CD4-positive, alpha-beta T cell treated with Interleukin-1 beta for 1 hour (primary cell): ENCODE data around the gene BANP.
"Not testable (repeated sequence)": the region's sequence is repeated elsewhere in the genome, so short reads cannot be mapped to it uniquely, and the experiment has no call there.

Experiments
- DNase-seq, 2 donors: peaks; one replicate each; pipeline ENCODE4 v3.0.0-alpha.2; 2020 to 2022

The BANP gene

DNA sequence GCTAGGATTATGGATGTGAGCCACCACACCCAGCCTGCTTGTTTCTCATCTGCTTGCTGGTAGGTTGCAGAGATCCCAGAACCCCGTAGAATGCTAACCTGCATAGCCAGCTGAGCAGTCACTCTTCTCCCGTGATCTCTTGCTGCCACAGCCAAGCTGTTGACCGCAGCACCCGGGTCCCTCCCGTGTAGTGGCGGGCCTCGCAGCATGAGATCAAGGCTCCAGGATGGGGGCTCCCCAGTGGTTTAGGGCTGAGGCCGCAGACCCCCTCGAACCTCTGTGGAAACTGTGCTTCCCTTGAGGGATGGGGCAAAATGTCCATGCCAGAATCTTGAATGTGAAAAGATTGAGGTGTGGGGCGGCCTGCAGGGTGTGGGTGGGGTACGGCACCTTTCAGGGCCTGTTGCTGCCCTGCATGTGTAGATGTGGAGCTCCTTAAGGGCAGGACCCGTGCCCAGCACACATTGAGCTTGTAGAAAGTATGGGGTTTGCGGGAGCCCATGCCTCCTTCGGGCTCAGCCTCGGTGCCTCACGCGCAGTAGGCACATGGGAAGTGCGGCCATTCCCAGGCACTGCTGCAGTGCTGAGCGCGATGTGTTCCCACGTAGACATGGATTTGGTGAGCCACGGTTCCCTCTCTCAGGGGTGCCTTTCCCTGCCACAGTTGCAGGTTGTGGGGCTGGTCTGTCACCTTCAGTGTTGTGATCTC, 99.9 kb downstream of the BANP start:
- DNase-seq = no peak

GRCh38 chr16:88052661-88053060, 101.4 kb downstream of the BANP start:
- no peak for DNase-seq

DNA sequence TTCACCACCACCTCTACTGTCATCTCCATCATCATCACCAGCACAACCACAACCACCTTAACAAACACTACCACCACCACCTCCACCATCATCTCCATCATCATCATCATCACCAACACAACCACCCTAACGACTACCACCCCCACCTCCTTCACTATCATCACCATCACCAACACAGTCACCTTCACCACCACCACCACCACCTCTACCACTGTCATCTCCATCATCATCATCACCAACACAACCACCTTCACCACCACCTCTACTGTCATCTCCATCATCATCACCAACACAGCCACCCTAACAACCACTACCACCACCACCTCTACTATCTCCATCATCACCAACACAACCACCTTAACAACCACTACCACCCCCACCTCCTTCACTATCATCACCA, 102.2 kb downstream of the BANP start:
- not testable (repeated sequence) for DNase-seq

GRCh38 chr16:88055356-88055755, 104.1 kb downstream of the BANP start:
- DNase-seq = no peak

GRCh38 chr16:88056212-88056611, 105.0 kb downstream of the BANP start:
- no peak for DNase-seq

GRCh38 chr16:88057656-88058055, 106.4 kb downstream of the BANP start:
- DNase-seq = no peak

DNA sequence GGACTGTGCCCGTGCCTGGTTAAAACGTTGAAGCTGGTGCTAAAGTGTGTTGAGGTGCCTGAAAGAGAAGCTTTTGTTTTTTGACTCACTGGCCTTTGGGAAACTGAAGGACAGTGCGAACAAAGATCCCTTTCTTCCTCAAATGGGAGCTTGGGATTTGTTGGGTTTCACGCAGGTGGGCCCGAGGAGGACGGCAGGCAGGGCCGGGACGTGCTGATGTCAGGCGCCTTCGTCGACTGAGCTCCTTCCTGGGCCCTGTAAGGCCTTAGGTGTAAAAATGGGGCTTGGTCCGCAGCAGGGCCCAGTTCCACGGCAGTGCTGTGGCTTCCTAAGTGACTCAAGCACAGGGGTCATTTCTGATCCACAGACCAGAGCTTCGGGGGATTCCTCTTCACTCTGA, 106.9 kb downstream of the BANP start:
- no peak for DNase-seq

GRCh38 chr16:88058817-88059216, 107.6 kb downstream of the BANP start:
- no peak for DNase-seq

DNA sequence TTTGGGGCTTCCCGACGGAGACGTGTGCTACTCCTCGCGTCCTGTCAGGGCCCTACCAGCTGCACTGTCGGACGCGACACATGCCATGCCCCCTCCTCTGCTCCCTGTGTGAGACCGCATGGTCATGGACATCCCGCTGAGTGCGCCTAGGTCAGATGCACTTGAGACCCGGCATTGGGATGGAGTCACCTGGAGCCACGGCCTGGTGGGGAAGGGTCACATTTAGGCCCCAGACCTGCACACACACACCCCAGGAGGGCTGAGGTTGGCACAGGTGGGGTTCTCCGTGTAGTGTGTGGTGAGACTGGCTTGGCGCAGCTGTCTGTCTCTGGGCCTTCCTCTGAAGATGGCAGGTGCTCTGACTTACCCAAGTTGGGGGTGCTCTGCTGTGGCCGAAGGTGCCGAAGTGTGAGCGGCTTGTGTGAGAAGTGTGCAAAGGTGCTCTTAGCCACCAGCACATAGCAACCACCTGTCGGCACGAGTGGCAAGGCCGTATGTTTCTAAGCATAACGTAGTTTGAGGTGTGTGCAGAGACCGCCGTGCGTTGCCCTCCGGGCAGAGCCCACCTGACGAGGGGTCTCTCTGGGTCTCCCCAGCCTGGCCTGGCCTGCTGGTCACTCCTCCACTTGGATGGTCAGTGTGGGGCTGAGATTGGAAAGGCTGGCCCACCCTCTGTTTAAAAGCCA, 108.6 kb downstream of the BANP start:
- DNase-seq = no peak

DNA sequence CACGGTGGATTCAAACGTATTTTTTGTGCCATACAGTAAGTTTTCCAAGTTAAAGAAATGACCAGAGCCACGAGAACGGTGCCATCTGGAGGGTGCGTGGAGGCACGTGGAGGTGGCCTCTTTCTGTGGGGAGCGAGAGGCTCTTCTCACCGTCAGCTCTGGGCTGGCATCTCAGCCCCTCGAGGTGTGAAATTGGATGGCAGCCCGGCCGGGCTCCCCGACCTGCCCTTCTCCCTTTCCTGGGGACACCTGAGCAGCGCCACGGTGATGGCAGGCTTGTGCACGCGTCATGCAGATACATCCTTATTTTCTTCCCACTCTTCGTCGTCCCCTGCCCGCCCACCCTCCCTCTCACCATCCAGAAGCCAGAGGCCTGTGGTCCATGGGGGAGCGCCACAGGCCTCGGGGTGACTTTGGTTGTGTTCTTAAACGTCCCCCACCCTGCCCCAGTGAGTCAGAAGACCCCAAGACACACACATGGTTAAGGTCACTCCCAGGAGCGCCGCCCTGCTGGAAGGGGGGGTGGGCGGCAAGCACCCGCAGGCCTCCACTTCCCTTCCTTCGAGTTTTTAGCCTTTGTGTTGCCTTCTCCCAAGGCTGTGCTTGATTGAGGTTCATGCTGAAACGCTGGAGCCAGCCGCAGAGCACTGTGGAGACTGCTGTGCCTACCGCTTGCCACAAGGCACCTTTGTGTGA, 109.4 kb downstream of the BANP start:
- DNase-seq = no peak

DNA sequence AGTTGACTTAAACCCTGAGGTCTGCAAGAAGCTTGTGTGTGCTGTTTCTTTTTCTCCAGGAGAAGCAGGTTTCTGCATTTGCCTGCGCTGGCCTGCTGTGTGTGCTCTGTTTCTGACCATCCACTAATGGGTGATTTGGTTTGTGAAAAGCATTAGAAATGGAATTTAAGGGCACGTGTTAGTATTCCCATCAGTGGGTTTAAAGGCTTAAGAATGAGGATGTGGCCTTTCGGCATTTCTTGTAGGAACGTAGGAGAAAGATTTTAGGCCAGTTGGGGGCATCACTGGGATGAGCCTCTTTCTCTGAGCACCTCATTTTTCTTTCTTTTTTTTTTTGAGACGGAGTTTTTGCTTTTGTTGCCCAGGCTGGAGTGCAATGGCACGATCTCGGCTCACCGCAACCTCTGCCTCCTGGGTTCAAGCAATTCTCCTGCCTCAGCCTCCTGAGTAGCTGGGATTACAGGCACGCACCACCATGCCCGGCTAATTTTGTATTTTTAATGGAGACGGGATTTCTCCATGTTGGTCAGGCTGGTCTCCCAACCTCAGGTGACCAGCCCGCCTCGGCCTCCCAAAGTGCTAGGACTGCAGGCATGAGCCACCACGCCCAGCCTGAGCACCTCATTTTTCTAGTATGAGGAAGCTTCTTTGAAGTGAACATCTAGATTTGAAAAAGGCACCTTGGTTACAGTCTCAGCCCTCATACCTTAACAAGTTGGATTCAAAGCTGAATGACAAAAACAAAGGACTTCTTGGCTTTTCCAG, 110.3 kb downstream of the BANP start:
- no peak for DNase-seq

- DNase-seq = no peak
Observed at GRCh38 chr16:88062341-88063210, 111.3 kb downstream of the BANP start.

GRCh38 chr16:88063211-88063773, 112.1 kb downstream of the BANP start:
- DNase-seq = no peak

DNA sequence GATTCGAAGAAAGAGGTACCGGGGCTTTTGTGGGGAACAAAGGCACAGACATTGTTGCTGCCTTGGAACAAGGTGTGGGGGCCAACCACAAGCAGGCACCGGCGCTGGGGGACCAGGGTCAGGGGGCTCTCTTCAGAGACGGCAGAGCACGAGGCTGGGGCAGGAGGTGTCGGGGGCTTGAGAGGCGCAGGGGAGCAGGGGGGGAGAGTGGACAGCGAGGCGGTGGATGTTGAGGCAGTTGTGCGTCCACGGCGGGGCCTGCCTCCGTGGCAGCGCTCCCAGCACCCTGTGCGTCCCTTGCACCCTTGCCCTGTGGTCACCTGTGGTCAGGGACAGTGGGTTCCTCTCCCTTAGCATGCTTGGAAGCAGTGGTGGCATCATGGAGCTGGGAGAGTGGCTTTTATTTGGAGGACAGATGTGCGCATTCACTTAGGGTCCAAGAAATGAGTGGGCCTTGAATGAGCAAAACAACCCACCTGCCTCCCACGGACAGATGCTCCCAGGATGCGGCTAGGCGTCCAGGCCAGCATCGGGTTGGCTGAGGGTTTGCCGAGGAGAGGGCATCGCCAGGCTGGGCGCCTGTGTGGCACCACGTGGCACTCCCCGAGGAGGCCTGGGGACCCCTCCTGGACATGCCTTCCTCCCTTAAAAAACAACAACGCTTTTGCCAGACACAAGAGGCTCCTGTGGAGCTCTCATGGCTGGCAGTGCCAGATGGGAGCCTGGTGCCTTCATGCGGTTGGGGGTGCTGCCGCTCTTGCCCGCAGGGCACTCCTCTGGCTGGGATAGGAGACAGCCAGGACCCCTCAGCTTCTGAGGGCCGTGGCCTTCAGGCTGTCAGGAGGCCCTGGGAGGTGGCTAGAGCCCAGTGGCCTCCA, 113.0 kb downstream of the BANP start:
- DNase-seq = no peak

DNA sequence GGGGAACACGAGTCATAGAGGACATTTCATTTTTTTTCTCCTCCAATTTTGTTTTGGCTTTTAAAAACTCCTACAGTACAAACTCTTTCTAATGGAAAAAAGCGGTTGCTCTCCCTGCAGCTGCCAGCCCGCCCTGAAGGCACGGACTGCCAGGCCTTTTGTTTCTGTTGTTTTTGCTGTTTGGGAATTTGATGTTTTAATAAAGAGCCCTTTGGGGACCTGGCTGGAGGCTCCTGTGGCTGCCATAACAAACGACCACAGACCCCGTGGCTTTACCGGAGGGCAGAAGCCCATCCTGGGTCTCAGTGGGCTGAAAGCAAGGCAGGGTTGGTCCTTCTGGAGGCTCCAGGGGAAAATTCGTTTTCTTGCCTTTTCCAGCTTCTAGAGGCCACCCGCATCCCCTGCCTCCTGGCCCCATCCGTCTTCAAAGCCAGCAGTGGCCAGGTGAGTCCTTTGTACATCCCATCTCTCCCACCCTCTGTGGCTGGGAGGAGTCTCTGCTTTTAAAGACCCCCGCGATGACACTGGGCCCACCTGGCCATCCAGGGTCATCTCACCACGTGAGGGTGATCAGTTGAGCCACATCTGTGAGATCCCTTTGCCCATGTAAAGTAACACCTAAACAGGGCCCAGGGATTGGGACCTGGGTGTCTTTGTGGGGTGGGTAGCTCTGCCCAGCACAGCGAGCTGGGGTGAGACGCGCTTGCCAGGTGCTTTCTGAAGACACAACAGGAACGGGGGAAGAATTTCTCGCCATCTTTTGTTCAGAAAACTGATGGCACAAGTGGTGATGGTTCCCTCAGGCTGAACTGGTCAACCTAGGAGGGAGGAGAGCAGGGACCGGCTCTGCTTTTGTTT, 113.9 kb downstream of the BANP start:
- DNase-seq = no peak

GRCh38 chr16:88065747-88066142, 114.5 kb downstream of the BANP start:
- no peak for DNase-seq

- DNase-seq = no peak
Observed at GRCh38 chr16:88066234-88066633, 115.0 kb downstream of the BANP start.

- no peak for DNase-seq
Observed at GRCh38 chr16:88066680-88067529, 115.7 kb downstream of the BANP start.
